ENCODE measurements around the gene HAT1. TPM values are rescaled to one million over a fixed set of nuclear protein-coding genes. Genes with fewer than 3 reads are reported as not detected.

The HAT1 gene, protein sequence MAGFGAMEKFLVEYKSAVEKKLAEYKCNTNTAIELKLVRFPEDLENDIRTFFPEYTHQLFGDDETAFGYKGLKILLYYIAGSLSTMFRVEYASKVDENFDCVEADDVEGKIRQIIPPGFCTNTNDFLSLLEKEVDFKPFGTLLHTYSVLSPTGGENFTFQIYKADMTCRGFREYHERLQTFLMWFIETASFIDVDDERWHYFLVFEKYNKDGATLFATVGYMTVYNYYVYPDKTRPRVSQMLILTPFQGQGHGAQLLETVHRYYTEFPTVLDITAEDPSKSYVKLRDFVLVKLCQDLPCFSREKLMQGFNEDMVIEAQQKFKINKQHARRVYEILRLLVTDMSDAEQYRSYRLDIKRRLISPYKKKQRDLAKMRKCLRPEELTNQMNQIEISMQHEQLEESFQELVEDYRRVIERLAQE
- 10 to 100 TPM; 22.1 to 55.4 (median 26.4) TPM for total RNA-seq
- polyA plus RNA-seq: 10 to 100 TPM; 71.9 to 74.1 TPM
- total RNA-seq: 33.2 reads per million, percentile 62 among the genes with 10 or more reads in this experiment

- ATAC-seq: peak; percentile 99
- Histone ChIP-seq H3K4me3 (ENCODE audit: low read length) (peak within 1 kb of the TSS; percentile 75), H3K9me3 (ENCODE audit: control insufficient read depth in 2 of 3, low read length in 3 of 3) (no peaks in the 10 kb centered on the region), H3K27me3 (ENCODE audit: control insufficient read depth in 2 of 2, insufficient read depth in 2 of 2, low read length in 2 of 2) (no peaks in the 10 kb centered on the region), H3K27ac (ENCODE audit: low read depth, low read length) (peak within 1 kb of the TSS; percentile 93), H3K4me1 (ENCODE audit: control insufficient read depth in 2 of 2, insufficient read depth in 2 of 2, low read length in 2 of 2) (peaks cover 13 to 17% of the 10 kb centered on the region in 2 donors), H3K36me3 (ENCODE audit: control insufficient read depth in 2 of 3, insufficient read depth in 3 of 3, low read length in 3 of 3) (peaks cover 0 to 5% (median 0%) of the 10 kb centered on the region in 3 experiments)
- CTCF ChIA-PET: no interaction called here
- intact Hi-C loops (cut with micrococcal nuclease): loop anchor here (1.0 to 10.0 kb wide), 14 partner anchors 28 to 994 kb away; partner anchors contain the start of genes DCAF17 (in 2 of the 2), DYNC1I2 (in 2 of the 2), GORASP2 (in 2 of the 2) and SLC25A12 (in 2 of the 2)
- Mint-ChIP-seq H3K27ac (peak within 1 kb of the TSS; percentile 96 to 100 (median 99)), H3K36me3 (peaks cover 4 to 15% (median 12%) of the 10 kb centered on the region in 5 donors), H3K4me3 (peak within 1 kb of the TSS; percentile 90 to 100 (median 99)), H3K27me3 (no peaks in the 10 kb centered on the region), H3K4me1 (peaks cover 20 to 50% (median 42%) of the 10 kb centered on the region in 7 donors), H3K9me3 (peaks cover 0 to 4% (median 0%) of the 10 kb centered on the region in 11 donors)
- DNase-seq: peak; percentile 92 to 98 (median 97)
- POLR2A ChIA-PET: interaction anchor here (1.0 to 2.7 kb wide), 7 partner anchors 16 to 540 kb away, joined by 3 to 20 read pairs (median 3); partner anchors contain the start of genes DYNC1I2 and SLC25A12
These were observed at the start of gene HAT1 for GRCh38 chr2:171922230-171923022. TSS of gene HAT1 (plus strand) at chr2:171922461. CDS start at chr2:171922501, 40 bp downstream.

- Mint-ChIP-seq H3K4me1 (peaks cover 4 to 42% (median 28%) of the 10 kb centered on the region in 7 donors), H3K9me3 (peaks cover 0 to 4% (median 0%) of the 10 kb centered on the region in 11 donors), H3K27me3 (no peaks in the 10 kb centered on the region), H3K27ac (no peak overlapping the region), H3K4me3 (no peak overlapping the region), H3K36me3 (peaks cover 14 to 43% (median 32%) of the 10 kb centered on the region in 5 donors)
- no peak overlapping the region for H3K27ac ChIP-seq (ENCODE audit: low read depth, low read length)
- intact Hi-C loops (cut with micrococcal nuclease): no loop called here
- ATAC-seq (no peak), DNase-seq (no peak)
- H3K9me3 ChIP-seq (ENCODE audit: control insufficient read depth in 2 of 3, low read length in 3 of 3): no peaks in the 10 kb centered on the region
- CTCF ChIA-PET: no interaction called here
- no peaks in the 10 kb centered on the region for H3K27me3 ChIP-seq (ENCODE audit: control insufficient read depth in 2 of 2, insufficient read depth in 2 of 2, low read length in 2 of 2)
- H3K4me3 ChIP-seq (ENCODE audit: low read length): no peak overlapping the region
- no peaks in the 10 kb centered on the region for H3K4me1 ChIP-seq (ENCODE audit: control insufficient read depth in 2 of 2, insufficient read depth in 2 of 2, low read length in 2 of 2)
- POLR2A ChIA-PET: no interaction called here
- H3K36me3 ChIP-seq (ENCODE audit: control insufficient read depth in 2 of 3, insufficient read depth in 3 of 3, low read length in 3 of 3): peaks cover 0 to 3% (median 0%) of the 10 kb centered on the region in 3 experiments
These were observed 47.7 kb upstream of the HAT1 start for GRCh38 chr2:171874517-171874916.

GRCh38 chr2:171874963-171875362 is 47.3 kb upstream of the HAT1 start:
- Histone ChIP-seq H3K27ac (ENCODE audit: low read depth, low read length) (no peak overlapping the region), H3K36me3 (ENCODE audit: control insufficient read depth in 2 of 3, insufficient read depth in 3 of 3, low read length in 3 of 3) (peaks cover 0 to 3% (median 0%) of the 10 kb centered on the region in 3 experiments), H3K9me3 (ENCODE audit: control insufficient read depth in 2 of 3, low read length in 3 of 3) (no peaks in the 10 kb centered on the region), H3K4me1 (ENCODE audit: control insufficient read depth in 2 of 2, insufficient read depth in 2 of 2, low read length in 2 of 2) (no peaks in the 10 kb centered on the region), H3K27me3 (ENCODE audit: control insufficient read depth in 2 of 2, insufficient read depth in 2 of 2, low read length in 2 of 2) (no peaks in the 10 kb centered on the region), H3K4me3 (ENCODE audit: low read length) (no peak overlapping the region)
- Mint-ChIP-seq H3K27me3 (no peaks in the 10 kb centered on the region), H3K4me3 (no peak overlapping the region), H3K36me3 (peaks cover 14 to 43% (median 32%) of the 10 kb centered on the region in 5 donors), H3K27ac (no peak overlapping the region), H3K4me1 (peaks cover 5 to 40% (median 32%) of the 10 kb centered on the region in 7 donors), H3K9me3 (peaks cover 0 to 4% (median 0%) of the 10 kb centered on the region in 11 donors)
- ATAC-seq (no peak), DNase-seq (no peak)
- CTCF ChIA-PET: no interaction called here
- POLR2A ChIA-PET: no interaction called here
- intact Hi-C loops (cut with micrococcal nuclease): no loop called here

GRCh38 chr2:171878481-171878993 is 43.7 kb upstream of the HAT1 start:
- ChIA-PET CTCF (no interaction called here), POLR2A (interaction anchor here (0.8 kb wide), 1 partner anchor 66 kb away, joined by 4 read pairs; no protein-coding TSS in a partner anchor)
- Histone ChIP-seq H3K36me3 (ENCODE audit: control insufficient read depth in 2 of 3, insufficient read depth in 3 of 3, low read length in 3 of 3) (no peaks in the 10 kb centered on the region), H3K9me3 (ENCODE audit: control insufficient read depth in 2 of 3, low read length in 3 of 3) (no peaks in the 10 kb centered on the region), H3K4me3 (ENCODE audit: low read length) (no peak overlapping the region), H3K27me3 (ENCODE audit: control insufficient read depth in 2 of 2, insufficient read depth in 2 of 2, low read length in 2 of 2) (no peaks in the 10 kb centered on the region), H3K27ac (ENCODE audit: low read depth, low read length) (no peak overlapping the region), H3K4me1 (ENCODE audit: control insufficient read depth in 2 of 2, insufficient read depth in 2 of 2, low read length in 2 of 2) (no peaks in the 10 kb centered on the region)
- peaks cover 7 to 26% (median 18%) of the 10 kb centered on the region in 5 donors for H3K36me3 Mint-ChIP-seq
- peak overlapping the region in 3 of 9 donors; percentile 3 to 43 (median 9) for H3K27ac Mint-ChIP-seq
- H3K9me3 Mint-ChIP-seq: peaks cover 0 to 4% (median 0%) of the 10 kb centered on the region in 11 donors
- H3K4me3 Mint-ChIP-seq: peak overlapping the region in 1 of 10 donors; percentile 22
- DNase-seq (no peak), ATAC-seq (no peak)
- H3K27me3 Mint-ChIP-seq: no peaks in the 10 kb centered on the region
- intact Hi-C loops (cut with micrococcal nuclease): no loop called here
- H3K4me1 Mint-ChIP-seq: peaks cover 5 to 55% (median 42%) of the 10 kb centered on the region in 7 donors

DNA sequence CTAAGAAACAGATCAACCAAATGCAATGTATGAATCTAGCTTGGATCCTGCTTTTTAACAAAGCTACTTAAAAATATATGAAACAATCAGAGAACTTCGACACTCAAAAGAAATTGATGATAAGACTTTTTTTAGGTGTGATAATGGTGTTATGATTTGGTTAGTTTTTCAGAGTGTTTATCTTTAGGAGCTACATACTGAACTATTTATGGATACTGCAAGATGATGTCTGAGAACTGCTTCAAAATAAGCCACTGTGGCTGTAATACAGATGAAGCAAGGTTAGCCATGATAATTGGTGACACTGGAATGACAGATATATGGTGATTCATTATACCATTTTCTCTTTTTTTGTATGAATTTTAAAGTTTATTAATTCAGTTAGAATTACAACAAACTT is 42.4 kb upstream of the HAT1 start:
- Histone ChIP-seq H3K4me3 (ENCODE audit: low read length) (no peak overlapping the region), H3K27ac (ENCODE audit: low read depth, low read length) (no peak overlapping the region), H3K4me1 (ENCODE audit: control insufficient read depth in 2 of 2, insufficient read depth in 2 of 2, low read length in 2 of 2) (no peaks in the 10 kb centered on the region), H3K36me3 (ENCODE audit: control insufficient read depth in 2 of 3, insufficient read depth in 3 of 3, low read length in 3 of 3) (no peaks in the 10 kb centered on the region), H3K9me3 (ENCODE audit: control insufficient read depth in 2 of 3, low read length in 3 of 3) (no peaks in the 10 kb centered on the region), H3K27me3 (ENCODE audit: control insufficient read depth in 2 of 2, insufficient read depth in 2 of 2, low read length in 2 of 2) (no peaks in the 10 kb centered on the region)
- intact Hi-C loops (cut with micrococcal nuclease): loop anchor here in 1 of 2 donors (5.0 kb wide), 1 partner anchor 42 kb away; the partner anchor contains the start of gene HAT1
- Mint-ChIP-seq H3K27me3 (no peaks in the 10 kb centered on the region), H3K27ac (no peak overlapping the region), H3K36me3 (peaks cover 6 to 22% (median 12%) of the 10 kb centered on the region in 5 donors), H3K4me1 (peaks cover 5 to 58% (median 43%) of the 10 kb centered on the region in 7 donors), H3K9me3 (peaks cover 0 to 4% (median 0%) of the 10 kb centered on the region in 11 donors), H3K4me3 (no peak overlapping the region)
- ATAC-seq (no peak), DNase-seq (no peak)
- POLR2A ChIA-PET: no interaction called here
- CTCF ChIA-PET: no interaction called here

DNA sequence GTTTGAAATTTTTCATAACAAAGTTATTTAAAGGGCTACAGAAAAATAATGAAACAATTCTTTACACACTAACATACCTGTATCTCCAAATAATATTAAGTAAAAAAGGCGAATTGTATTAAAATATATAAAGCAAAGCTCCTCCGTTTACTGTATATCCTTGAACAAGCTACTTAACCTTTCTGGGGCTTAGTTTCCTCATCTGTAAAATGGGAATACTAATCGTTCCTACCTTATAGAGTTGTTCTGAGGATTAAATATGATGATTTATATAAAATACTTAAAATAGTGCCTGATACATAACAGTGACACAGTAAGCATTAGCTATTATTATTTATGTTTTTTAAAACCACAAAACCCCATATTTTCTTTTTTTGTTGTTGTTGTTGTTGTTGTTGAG is 41.5 kb upstream of the HAT1 start:
- ATAC-seq (no peak), DNase-seq (no peak)
- Mint-ChIP-seq H3K4me1 (peaks cover 7 to 58% (median 42%) of the 10 kb centered on the region in 7 donors), H3K36me3 (peaks cover 0 to 17% (median 8%) of the 10 kb centered on the region in 5 donors), H3K4me3 (no peak overlapping the region), H3K27ac (no peak overlapping the region), H3K9me3 (no peaks in the 10 kb centered on the region), H3K27me3 (no peaks in the 10 kb centered on the region)
- Histone ChIP-seq H3K27ac (ENCODE audit: low read depth, low read length) (no peak overlapping the region), H3K4me3 (ENCODE audit: low read length) (no peak overlapping the region), H3K9me3 (ENCODE audit: control insufficient read depth in 2 of 3, low read length in 3 of 3) (no peaks in the 10 kb centered on the region), H3K4me1 (ENCODE audit: control insufficient read depth in 2 of 2, insufficient read depth in 2 of 2, low read length in 2 of 2) (no peaks in the 10 kb centered on the region), H3K36me3 (ENCODE audit: control insufficient read depth in 2 of 3, insufficient read depth in 3 of 3, low read length in 3 of 3) (no peaks in the 10 kb centered on the region), H3K27me3 (ENCODE audit: control insufficient read depth in 2 of 2, insufficient read depth in 2 of 2, low read length in 2 of 2) (no peaks in the 10 kb centered on the region)
- intact Hi-C loops (cut with micrococcal nuclease): loop anchor here in 1 of 2 donors (5.0 kb wide), 1 partner anchor 42 kb away; the partner anchor contains the start of gene HAT1
- ChIA-PET CTCF (no interaction called here), POLR2A (no interaction called here)

All from naive thymus-derived CD4-positive, alpha-beta T cell (primary cell).